Sigmoid colon (tissue), 4 donors: ENCODE data around the gene PTPN7.

Source experiments
- EP300 ChIP-seq, 4 donors: sonication (generic); formaldehyde crosslinking; IDR thresholded peaks; one replicate each; pipeline ENCODE4 v1.6.1; 2017; ENCODE audit warnings: antibody characterized with exemption in 4 of 4
- POLR2A ChIP-seq, 2 donors: fragments of 450-650 bp; IDR thresholded peaks; one replicate each; pipeline ENCODE4 v1.6.1; 2016; ENCODE audit warnings: antibody characterized with exemption in 2 of 2, mild to moderate bottlenecking in 2 of 2, moderate library complexity in 2 of 2
- POLR2AphosphoS5 ChIP-seq, 4 donors: sonication (generic); formaldehyde crosslinking; IDR thresholded peaks; one replicate each; pipeline ENCODE4 v1.6.1; 2017; ENCODE audit warnings: antibody characterized with exemption in 4 of 4
- TF ChIP-seq, protein P1 (sequence below), 4 experiments: fragments of 450-650 bp in 3 of 4; fragments of 200-600 bp in 1 of 4; IDR thresholded peaks; one replicate each; pipeline ENCODE4 v1.5.1; 2016 to 2019; ENCODE audit warnings: antibody characterized with exemption in 4 of 4, mild to moderate bottlenecking in 3 of 4, moderate library complexity in 2 of 4

DNA sequence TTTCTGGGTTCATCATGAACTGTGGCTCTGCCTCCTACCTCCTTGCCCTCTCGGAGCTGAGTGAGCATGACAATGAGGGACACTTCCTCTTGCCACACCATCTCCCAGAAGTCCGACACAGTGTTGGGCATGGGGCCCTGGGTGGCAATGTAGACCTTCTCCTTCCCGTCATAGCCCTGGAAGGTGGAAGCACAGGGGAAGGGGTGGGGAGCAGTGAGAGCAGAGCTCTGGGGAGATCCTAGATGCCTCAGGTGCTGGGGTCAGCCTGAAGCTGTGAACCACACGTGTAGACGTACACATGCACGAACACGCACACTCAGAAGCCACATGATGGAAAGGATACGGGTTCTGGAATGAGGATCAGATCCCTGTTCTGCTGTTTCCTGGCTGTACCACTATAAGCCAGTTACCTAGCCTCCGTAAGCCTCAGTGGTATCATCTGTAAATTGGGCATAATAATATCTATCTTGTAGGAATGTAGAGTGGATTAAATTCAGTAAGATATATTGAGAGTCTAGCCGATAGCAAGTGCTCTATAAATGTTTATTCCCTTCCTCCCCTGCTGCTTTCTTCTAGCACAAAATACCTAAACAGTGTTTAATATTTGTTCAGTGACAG lies 6.1 kb downstream of the PTPN7 start:
- TF ChIP-seq, protein P1, sequence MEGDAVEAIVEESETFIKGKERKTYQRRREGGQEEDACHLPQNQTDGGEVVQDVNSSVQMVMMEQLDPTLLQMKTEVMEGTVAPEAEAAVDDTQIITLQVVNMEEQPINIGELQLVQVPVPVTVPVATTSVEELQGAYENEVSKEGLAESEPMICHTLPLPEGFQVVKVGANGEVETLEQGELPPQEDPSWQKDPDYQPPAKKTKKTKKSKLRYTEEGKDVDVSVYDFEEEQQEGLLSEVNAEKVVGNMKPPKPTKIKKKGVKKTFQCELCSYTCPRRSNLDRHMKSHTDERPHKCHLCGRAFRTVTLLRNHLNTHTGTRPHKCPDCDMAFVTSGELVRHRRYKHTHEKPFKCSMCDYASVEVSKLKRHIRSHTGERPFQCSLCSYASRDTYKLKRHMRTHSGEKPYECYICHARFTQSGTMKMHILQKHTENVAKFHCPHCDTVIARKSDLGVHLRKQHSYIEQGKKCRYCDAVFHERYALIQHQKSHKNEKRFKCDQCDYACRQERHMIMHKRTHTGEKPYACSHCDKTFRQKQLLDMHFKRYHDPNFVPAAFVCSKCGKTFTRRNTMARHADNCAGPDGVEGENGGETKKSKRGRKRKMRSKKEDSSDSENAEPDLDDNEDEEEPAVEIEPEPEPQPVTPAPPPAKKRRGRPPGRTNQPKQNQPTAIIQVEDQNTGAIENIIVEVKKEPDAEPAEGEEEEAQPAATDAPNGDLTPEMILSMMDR (IDR thresholded peaks at IDR 0.05): no peak
- TF ChIP-seq POLR2A (IDR thresholded peaks at IDR 0.05): no peak
- TF ChIP-seq EP300 (IDR thresholded peaks at IDR 0.05): no peak
- TF ChIP-seq POLR2AphosphoS5 (IDR thresholded peaks at IDR 0.05): no peak
